Activated gamma-delta T cell treated with anti-CD3 and anti-CD28 coated beads, Interleukin-2, amount 50 U/mL, for 16 hours (primary cell): ENCODE measurements around the gene NBEAL2.
A peak's percentile ranks its signal among the peaks of the same experiment; 100 is the strongest.

Experiments
- DNase-seq: peaks from one replicate; pipeline ENCODE4 v3.0.0-alpha.2; 2020; ENCODE audit warnings: low read depth

Gene NBEAL2

GRCh38 chr3:46986782-46987310, 7.4 kb downstream of the NBEAL2 start:
- DNase-seq: no peak

- DNase-seq: no peak
Measured at GRCh38 chr3:46987319-46987742, 7.9 kb downstream of the NBEAL2 start.

GRCh38 chr3:46987743-46988401, 8.4 kb downstream of the NBEAL2 start:
- DNase-seq: peak; percentile 77

GRCh38 chr3:46988616-46989015, 9.2 kb downstream of the NBEAL2 start:
- DNase-seq: no peak

GRCh38 chr3:46989146-46989810, 9.8 kb downstream of the NBEAL2 start:
- no peak for DNase-seq

GRCh38 chr3:46990573-46991374, 11.3 kb downstream of the NBEAL2 start:
- no peak for DNase-seq

- DNase-seq: no peak
Measured at GRCh38 chr3:46991406-46992165, 12.1 kb downstream of the NBEAL2 start.

GRCh38 chr3:46992231-46992630, 12.8 kb downstream of the NBEAL2 start:
- no peak for DNase-seq

GRCh38 chr3:46993292-46993691, 13.8 kb downstream of the NBEAL2 start:
- DNase-seq: no peak

GRCh38 chr3:46993986-46994385, 14.5 kb downstream of the NBEAL2 start:
- no peak for DNase-seq

- no peak for DNase-seq
Measured at GRCh38 chr3:46994801-46995731, 15.6 kb downstream of the NBEAL2 start.

GRCh38 chr3:46995901-46996562, 16.6 kb downstream of the NBEAL2 start:
- no peak for DNase-seq

- no peak for DNase-seq
Measured at GRCh38 chr3:46996689-46997452, 17.4 kb downstream of the NBEAL2 start.

GRCh38 chr3:46997453-46998091, 18.1 kb downstream of the NBEAL2 start:
- DNase-seq: no peak

GRCh38 chr3:46998121-46998851, 18.8 kb downstream of the NBEAL2 start:
- peak; percentile 61 for DNase-seq

GRCh38 chr3:46998852-46999515, 19.5 kb downstream of the NBEAL2 start:
- no peak for DNase-seq

- DNase-seq: no peak
Measured at GRCh38 chr3:46999516-47000197, 20.2 kb downstream of the NBEAL2 start.
